NCI-H2227 treated with DMSO at 0.1 percent for 48 hours (cell line): ENCODE measurements around the gene SP1.
"Not testable (repeated sequence)": the region's sequence is repeated elsewhere in the genome, so short reads cannot be mapped to it uniquely, and the experiment has no call there.

ENCODE experiments used
- DNase-seq: peaks from one replicate; lab custom pipeline; 2025; lab: John Stamatoyannopoulos, UW

SP1 gene

GRCh38 chr12:53413485-53414204, 33.7 kb downstream of the SP1 start:
- DNase-seq, result peak; percentile 65

- DNase-seq, result no peak
Measured at GRCh38 chr12:53414756-53415417, 34.9 kb downstream of the SP1 start.

GRCh38 chr12:53415752-53416389, 35.9 kb downstream of the SP1 start:
- DNase-seq, result not testable (repeated sequence)

DNA sequence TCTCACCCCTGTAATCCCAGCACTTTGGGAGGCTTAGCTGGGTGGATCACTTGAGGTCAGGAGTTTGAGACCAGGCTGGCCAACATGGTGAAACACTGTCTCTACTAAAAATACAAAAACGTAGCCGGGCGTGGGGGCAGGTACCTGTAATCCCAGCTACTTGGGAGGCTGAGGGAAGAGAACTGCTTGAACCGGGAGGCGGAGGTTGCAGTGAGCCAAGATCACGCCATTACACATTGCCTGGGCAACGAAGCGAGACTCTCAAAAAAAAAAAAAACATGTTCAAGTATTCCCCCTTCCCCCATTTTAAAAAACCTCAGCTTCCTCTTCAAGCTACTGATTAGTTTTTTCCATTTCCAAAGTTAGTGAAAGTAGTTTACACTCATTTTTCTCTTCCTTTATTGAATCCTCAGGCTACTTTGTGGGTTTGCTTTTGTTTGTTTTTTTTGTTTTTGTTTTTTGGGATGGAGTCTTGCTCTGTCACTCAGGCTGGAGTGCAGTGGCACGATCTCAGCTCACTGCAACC, 37.4 kb downstream of the SP1 start:
- DNase-seq, result not testable (repeated sequence)

DNA sequence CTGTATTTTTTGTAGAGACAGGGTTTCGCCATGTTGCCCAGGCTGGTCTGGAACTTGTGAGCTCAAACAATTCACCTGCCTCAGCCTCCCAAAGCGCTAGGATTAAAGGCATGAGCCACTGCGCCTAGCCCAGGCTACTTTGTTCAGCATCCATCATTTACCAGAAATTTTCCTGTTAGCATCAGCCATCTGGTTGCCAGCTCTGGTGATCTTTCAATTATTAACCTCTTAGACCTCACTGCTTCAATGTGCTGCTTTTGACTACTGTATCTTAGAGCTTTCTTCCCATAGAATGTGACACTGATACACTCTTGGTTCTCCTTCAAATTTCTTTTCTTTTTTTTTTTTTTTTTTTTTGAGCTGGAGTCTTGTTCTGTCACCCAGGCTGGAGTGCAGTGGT, 38.2 kb downstream of the SP1 start:
- no peak for DNase-seq

DNA sequence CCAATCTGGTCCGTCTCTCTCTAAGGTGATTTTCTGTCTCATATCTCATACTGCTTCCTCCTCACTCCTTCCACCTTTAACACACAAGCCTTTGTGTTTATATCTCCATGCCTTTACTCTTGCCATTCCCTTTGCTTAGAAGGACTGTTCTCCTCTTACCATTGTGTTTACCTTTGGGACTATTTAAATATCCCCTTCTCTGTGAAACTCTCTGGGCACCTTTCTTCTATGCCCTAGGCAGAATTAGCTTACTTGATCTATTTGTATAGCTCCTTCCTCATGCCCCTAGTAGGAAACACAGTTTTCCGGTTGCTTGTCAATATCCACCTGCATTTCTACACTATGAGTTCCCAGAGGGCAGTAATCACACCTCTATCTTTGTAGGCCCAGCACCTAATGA, 39.8 kb downstream of the SP1 start:
- no peak for DNase-seq

- not testable (repeated sequence) for DNase-seq
Measured at GRCh38 chr12:53422247-53422646, 42.3 kb downstream of the SP1 start.

- no peak for DNase-seq
Measured at GRCh38 chr12:53423597-53423996, 43.6 kb downstream of the SP1 start, which contains the start of gene AMHR2. Gene AMHR2, plus strand, starts transcription at chr12:53423855. Its CDS starts 80 bp downstream, at chr12:53423935.

- DNase-seq, result no peak
Measured at GRCh38 chr12:53424626-53425514, 44.9 kb downstream of the SP1 start.

GRCh38 chr12:53425515-53426150, 45.7 kb downstream of the SP1 start:
- DNase-seq, result no peak

DNA sequence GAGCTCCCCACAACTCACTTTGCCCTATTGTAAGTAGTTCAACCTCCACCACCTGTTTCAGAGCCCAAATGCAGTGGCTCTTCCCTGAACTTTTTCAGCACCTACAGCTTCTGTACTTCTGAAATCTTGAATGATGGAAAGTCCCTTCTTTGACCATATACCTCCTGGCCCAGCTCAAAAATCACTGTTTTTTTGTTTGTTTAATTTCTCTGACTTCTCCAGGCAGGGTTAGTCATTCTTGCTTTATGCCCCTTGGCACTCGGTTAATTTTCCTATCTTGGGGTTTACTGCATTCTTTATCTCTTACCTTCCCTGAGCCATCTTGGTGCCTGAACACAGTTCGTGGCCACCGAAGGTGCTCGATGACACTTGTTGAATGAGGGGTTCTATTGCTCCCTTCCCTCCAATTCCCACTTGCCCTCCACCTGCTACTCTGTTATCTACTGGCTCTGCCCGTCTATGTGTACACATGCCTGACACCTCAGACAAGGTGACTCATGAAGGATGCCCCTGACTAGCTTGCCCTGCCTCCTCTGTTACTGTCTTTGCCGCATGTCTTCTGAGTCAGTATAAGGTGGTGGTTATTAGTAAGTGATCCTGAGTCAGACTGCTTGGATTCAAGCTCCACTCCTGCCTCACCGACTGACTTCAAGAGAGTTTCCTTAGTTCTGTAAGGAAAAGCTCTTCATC, 48.1 kb downstream of the SP1 start:
- DNase-seq, result no peak

DNA sequence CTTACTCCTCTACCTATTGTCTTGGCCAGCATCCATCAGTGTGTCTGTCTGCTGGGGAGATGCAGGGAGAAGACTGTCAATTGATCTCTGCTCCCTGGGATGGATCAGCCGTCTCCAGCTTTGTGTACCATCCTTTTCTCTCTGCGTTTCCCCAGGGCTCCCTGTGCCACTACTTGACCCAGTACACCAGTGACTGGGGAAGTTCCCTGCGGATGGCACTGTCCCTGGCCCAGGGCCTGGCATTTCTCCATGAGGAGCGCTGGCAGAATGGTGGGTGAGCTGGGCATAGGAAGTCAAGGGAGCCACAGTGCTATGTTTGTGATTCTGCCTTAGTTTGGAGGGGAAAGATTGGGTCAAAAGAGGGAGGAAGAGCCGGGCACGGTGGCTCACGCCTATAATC, 48.8 kb downstream of the SP1 start:
- no peak for DNase-seq

GRCh38 chr12:53430116-53430515, 50.1 kb downstream of the SP1 start:
- DNase-seq, result no peak

GRCh38 chr12:53431187-53431586, 51.2 kb downstream of the SP1 start:
- no peak for DNase-seq

DNA sequence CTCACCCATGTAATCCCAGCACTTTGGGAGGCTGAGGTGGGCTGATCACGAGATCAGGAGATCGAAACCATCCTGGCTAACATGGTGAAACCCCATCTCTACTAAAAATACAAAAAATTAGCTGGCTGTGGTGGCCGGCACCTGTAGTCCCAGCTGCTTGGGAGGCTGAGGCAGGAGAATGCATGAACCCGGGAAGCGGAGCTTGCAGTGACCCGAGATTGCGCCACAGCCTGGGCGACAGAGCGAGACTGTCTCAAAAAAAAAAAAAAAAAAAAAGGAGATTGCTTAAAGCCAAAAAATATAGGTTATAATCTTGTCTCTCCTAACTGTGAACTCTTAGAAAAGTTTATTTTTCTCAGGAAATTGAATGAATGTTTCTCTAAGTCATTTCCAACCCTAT, 55.4 kb downstream of the SP1 start:
- DNase-seq, result not testable (repeated sequence)

- not testable (repeated sequence) for DNase-seq
Measured at GRCh38 chr12:53439582-53439981, 59.6 kb downstream of the SP1 start.

- peak; percentile 97 for DNase-seq
Measured at GRCh38 chr12:53441040-53441833, 61.3 kb downstream of the SP1 start, which contains the start of gene PRR13. Gene PRR13, plus strand, starts transcription at chr12:53441734. Its CDS starts 981 bp downstream, at chr12:53442715.

DNA sequence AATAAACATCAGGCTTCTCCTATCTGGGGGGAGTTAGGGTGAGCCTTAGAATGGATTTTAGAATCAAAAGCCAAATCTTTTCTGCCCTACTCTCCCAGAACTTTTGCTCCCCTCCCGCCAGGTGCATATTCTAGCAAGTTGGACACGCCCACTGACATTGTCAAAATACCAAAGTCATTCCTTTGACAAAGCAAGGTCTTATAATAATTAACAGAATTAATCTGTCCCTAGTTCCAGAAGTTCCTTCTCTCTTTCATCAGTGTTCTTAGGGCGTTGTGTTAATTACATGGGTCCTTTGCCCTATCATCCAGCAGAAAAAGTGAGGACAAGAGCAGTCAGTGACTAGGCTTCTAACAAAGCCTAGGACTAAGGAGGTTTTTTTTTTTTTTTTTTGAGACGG, 64.0 kb downstream of the SP1 start:
- no peak for DNase-seq

GRCh38 chr12:53444593-53445325, 64.8 kb downstream of the SP1 start:
- not testable (repeated sequence) for DNase-seq
